Fibroblast of lung (primary cell): ENCODE data around the gene RABL2B.
"Not testable (repeated sequence)": the region's sequence is repeated elsewhere in the genome, so short reads cannot be mapped to it uniquely, and the experiment has no call there.

Experiments used
- CTCF ChIP-seq, 2 donors: IDR thresholded peaks in 1 of 2; conservative IDR thresholded peaks in 1 of 2; 1 replicate in 1 of 2; 2 replicates in 1 of 2; pipeline ENCODE4 v1.5.1; 2011 to 2012; ENCODE audit warnings: low read length in 2 of 2, control low read depth in 1 of 2, inconsistent platforms in 1 of 2, low read depth in 1 of 2, mild to moderate bottlenecking in 1 of 2
- EZH2 ChIP-seq: IDR thresholded peaks from 2 replicates; pipeline ENCODE4 v1.5.1; 2012; ENCODE audit warnings: low read length, control low read depth, mild to moderate bottlenecking; ENCODE audit errors: missing control alignments

- TF ChIP-seq CTCF (conservative IDR thresholded peaks at IDR 0.05 in 1 of 2, IDR thresholded peaks at IDR 0.05 in 1 of 2; ENCODE audit: low read depth in 1 of 2, low read length in 2 of 2); EZH2: not testable (repeated sequence)
Observed at GRCh38 chr22:50748630-50749029, 34.8 kb downstream of the RABL2B start.
